Uterus (tissue), 2 donors: ENCODE results near the gene EPHB6.

ENCODE experiments used
- CTCF ChIP-seq, 4 experiments: fragments of 200-600 bp in 2 of 4; fragments of 450-650 bp in 2 of 4; sonication (generic) in 2 of 4; IDR thresholded peaks; one replicate each; pipeline ENCODE4 v1.5.1; 2016 to 2019; ENCODE audit warnings: antibody characterized with exemption in 4 of 4, mild to moderate bottlenecking in 2 of 4, moderate library complexity in 1 of 4
- POLR2A ChIP-seq, 2 donors: fragments of 450-650 bp; IDR thresholded peaks; one replicate each; pipeline ENCODE4 v1.6.1; 2016; ENCODE audit warnings: antibody characterized with exemption in 2 of 2, mild to moderate bottlenecking in 1 of 2, moderate library complexity in 1 of 2

GRCh38 chr7:142813226-142813625, 41.6 kb upstream of the EPHB6 start:
- no peak for TF ChIP-seq CTCF (IDR thresholded peaks at IDR 0.05)
- no peak for TF ChIP-seq POLR2A (IDR thresholded peaks at IDR 0.05)
